ENCODE measurements around the gene XPC. TPM values are rescaled to one million over a fixed set of nuclear protein-coding genes. Genes with fewer than 3 reads are reported as not detected.

Gene XPC
- polyA plus RNA-seq, 1 of the 3 experiments (the other 2 are of a cell fraction) = 50.0 TPM

DNA sequence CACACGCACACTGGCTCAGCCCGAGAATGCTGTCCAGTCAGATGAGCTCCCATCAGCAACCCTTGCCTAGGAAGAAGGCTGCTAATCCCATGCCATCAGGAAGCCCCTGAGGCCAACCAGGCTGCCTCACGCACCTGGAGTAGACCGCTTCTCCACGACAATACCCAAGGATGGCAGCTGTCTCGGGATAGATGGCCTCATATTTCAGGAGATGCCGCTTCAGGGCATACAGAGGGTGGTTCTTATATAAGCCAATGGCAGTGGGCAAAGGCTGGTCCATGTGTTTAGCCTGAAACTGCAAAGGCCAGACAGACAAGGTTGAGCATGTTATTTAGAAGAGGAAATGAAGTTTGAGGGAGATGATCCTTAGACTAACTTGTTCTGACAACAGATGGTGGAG, 22.2 kb downstream of the XPC start:
- no peak overlapping the region for H3K27ac ChIP-seq (ENCODE audit: low read depth in 2 of 2, low read length in 1 of 2)
- no peak overlapping the region for H3K4me3 ChIP-seq (ENCODE audit: low read depth in 2 of 2, low read length in 1 of 2)
- no peak overlapping the region for H3K9ac ChIP-seq
- CTCF ChIA-PET = interaction anchor here (1.1 to 1.5 kb wide), 2 partner anchors 18 to 47 kb away, joined by 3 to 4 read pairs; no protein-coding TSS in a partner anchor
- H3K36me3 ChIP-seq (replicated peaks in 1 of 2; ENCODE audit: control insufficient read depth in 1 of 2, insufficient read depth in 2 of 2, low read length in 1 of 2) = peaks cover 83 to 91% of the 10 kb centered on the region in 2 experiments
- H3F3A ChIP-seq (replicated peaks; ENCODE audit: insufficient read depth) = no peaks in the 10 kb centered on the region
- H3K27me3 ChIP-seq (ENCODE audit: insufficient read depth) = no peaks in the 10 kb centered on the region
- H3K4me1 ChIP-seq (ENCODE audit: control insufficient read depth in 1 of 2, insufficient read depth in 2 of 2, low read depth in 1 of 2, low read length in 1 of 2) = no peaks in the 10 kb centered on the region; a peak in 1 of 4 replicates
- H3K9me2 ChIP-seq = no peaks in the 10 kb centered on the region
- H3K79me2 ChIP-seq (ENCODE audit: insufficient read depth) = peaks cover 58% of the 10 kb centered on the region; the same call in 1 of the 2 replicates
- POLR2A ChIA-PET = no interaction called here
- no peak for TF ChIP-seq RCOR1 (IDR thresholded peaks at IDR 0.05; ENCODE audit: low read length)
- no peak for TF ChIP-seq RFX5 (IDR thresholded peaks at IDR 0.05; ENCODE audit: low read length)
- TF ChIP-seq EP300 (IDR thresholded peaks at IDR 0.05; ENCODE audit: borderline replicate concordance in 1 of 2, low read depth in 1 of 2, low read length in 1 of 2) = no peak
- TF ChIP-seq, protein P1, sequence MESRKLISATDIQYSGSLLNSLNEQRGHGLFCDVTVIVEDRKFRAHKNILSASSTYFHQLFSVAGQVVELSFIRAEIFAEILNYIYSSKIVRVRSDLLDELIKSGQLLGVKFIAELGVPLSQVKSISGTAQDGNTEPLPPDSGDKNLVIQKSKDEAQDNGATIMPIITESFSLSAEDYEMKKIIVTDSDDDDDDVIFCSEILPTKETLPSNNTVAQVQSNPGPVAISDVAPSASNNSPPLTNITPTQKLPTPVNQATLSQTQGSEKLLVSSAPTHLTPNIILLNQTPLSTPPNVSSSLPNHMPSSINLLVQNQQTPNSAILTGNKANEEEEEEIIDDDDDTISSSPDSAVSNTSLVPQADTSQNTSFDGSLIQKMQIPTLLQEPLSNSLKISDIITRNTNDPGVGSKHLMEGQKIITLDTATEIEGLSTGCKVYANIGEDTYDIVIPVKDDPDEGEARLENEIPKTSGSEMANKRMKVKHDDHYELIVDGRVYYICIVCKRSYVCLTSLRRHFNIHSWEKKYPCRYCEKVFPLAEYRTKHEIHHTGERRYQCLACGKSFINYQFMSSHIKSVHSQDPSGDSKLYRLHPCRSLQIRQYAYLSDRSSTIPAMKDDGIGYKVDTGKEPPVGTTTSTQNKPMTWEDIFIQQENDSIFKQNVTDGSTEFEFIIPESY (IDR thresholded peaks at IDR 0.05; ENCODE audit: borderline replicate concordance, low read depth) = no peak
- no peak for TF ChIP-seq SIN3A (IDR thresholded peaks at IDR 0.05; ENCODE audit: borderline replicate concordance, low read depth, low read length)
- no peak for TF ChIP-seq NFIC (IDR thresholded peaks at IDR 0.05; ENCODE audit: borderline replicate concordance)
- no peak for TF ChIP-seq FOSL2 (IDR thresholded peaks at IDR 0.05; ENCODE audit: borderline replicate concordance, low read depth)
- TF ChIP-seq, protein P2, sequence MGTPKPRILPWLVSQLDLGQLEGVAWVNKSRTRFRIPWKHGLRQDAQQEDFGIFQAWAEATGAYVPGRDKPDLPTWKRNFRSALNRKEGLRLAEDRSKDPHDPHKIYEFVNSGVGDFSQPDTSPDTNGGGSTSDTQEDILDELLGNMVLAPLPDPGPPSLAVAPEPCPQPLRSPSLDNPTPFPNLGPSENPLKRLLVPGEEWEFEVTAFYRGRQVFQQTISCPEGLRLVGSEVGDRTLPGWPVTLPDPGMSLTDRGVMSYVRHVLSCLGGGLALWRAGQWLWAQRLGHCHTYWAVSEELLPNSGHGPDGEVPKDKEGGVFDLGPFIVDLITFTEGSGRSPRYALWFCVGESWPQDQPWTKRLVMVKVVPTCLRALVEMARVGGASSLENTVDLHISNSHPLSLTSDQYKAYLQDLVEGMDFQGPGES (IDR thresholded peaks at IDR 0.05; ENCODE audit: low read depth, low read length) = no peak
- TF ChIP-seq POLR2AphosphoS5 (IDR thresholded peaks at IDR 0.05; ENCODE audit: low read depth, low read length) = no peak
- TF ChIP-seq TAF1 (IDR thresholded peaks at IDR 0.05; ENCODE audit: borderline replicate concordance, low read depth, low read length) = no peak
- 0 out of 2 replicates have a peak, but pooled peaks cover 9% of the 10 kb centered on the region for H4K20me1 ChIP-seq (ENCODE audit: insufficient read depth)
- WGBS (ENCODE audit: low lambda C conversion rate) = over 99% methylated on average over 7 of the region's 7 CpGs
- DNase-seq = no peak
- H3K9me3 ChIP-seq = peaks cover 3% of the 10 kb centered on the region; the same call in 1 of the 2 replicates
- no peak overlapping the region for H3K4me2 ChIP-seq
- H2AFZ ChIP-seq (ENCODE audit: low read depth) = no peak overlapping the region

DNA sequence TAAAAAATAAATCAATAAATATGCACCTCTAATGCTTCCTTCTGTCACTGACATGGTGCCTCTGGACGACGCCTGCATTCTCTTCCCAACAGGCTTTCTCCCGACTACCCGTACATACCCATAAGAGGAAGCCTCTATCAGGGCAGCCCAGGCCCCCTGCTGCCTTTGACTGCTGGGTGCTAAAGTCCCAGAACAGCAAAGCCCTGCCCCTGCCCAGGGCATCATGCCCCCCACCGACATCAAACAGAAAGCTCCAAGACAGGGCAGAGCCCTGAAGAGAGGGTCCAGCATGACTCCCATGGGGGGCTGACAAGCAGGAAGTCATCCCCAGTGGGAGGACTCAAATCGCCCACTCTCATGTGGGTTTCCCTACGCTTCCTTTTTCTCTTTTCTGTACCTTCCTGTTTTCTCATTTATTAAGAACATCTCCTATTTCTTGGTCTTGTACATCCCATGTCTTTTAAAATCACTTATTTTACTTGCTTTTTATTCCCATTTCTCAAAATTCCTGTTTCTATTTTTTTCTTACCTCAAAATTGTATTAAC, 23.4 kb downstream of the XPC start:
- peaks cover 47% of the 10 kb centered on the region; the same call in 1 of the 2 replicates for H3K79me2 ChIP-seq (ENCODE audit: insufficient read depth)
- H3K27me3 ChIP-seq (ENCODE audit: insufficient read depth) = no peaks in the 10 kb centered on the region
- H3K27ac ChIP-seq (ENCODE audit: low read depth in 2 of 2, low read length in 1 of 2) = no peak overlapping the region
- no peaks in the 10 kb centered on the region for H3F3A ChIP-seq (replicated peaks; ENCODE audit: insufficient read depth)
- H3K9me2 ChIP-seq = no peaks in the 10 kb centered on the region
- no peaks in the 10 kb centered on the region; a peak in 1 of 4 replicates for H3K4me1 ChIP-seq (ENCODE audit: control insufficient read depth in 1 of 2, insufficient read depth in 2 of 2, low read depth in 1 of 2, low read length in 1 of 2)
- WGBS (ENCODE audit: low lambda C conversion rate) = 91% methylated on average over 7 of the region's 7 CpGs
- ChIA-PET POLR2A (no interaction called here), CTCF (interaction anchor here (1.5 kb wide), 1 partner anchor 48 kb away, joined by 4 read pairs; no protein-coding TSS in a partner anchor)
- TF ChIP-seq JUND (IDR thresholded peaks at IDR 0.05) = no peak
- TF ChIP-seq, protein P1 (IDR thresholded peaks at IDR 0.05; ENCODE audit: borderline replicate concordance, low read depth) = no peak
- no peak overlapping the region for H3K9ac ChIP-seq
- H3K4me2 ChIP-seq = no peak overlapping the region
- no peaks in the 10 kb centered on the region for H3K9me3 ChIP-seq
- no peak overlapping the region for H3K4me3 ChIP-seq (ENCODE audit: low read depth in 2 of 2, low read length in 1 of 2)
- H3K36me3 ChIP-seq (replicated peaks in 1 of 2; ENCODE audit: control insufficient read depth in 1 of 2, insufficient read depth in 2 of 2, low read length in 1 of 2) = peaks cover 71 to 88% of the 10 kb centered on the region in 2 experiments
- no peak overlapping the region for H2AFZ ChIP-seq (ENCODE audit: low read depth)
- DNase-seq = no peak
- H4K20me1 ChIP-seq (ENCODE audit: insufficient read depth) = 0 out of 2 replicates have a peak, but pooled peaks cover 9% of the 10 kb centered on the region

Measured in SK-N-SH (cell line).